ENCODE data around the gene CAMKMT.
"Not testable (repeated sequence)": the region's sequence is repeated elsewhere in the genome, so short reads cannot be mapped to it uniquely, and the experiment has no call there.

Gene CAMKMT

GRCh38 chr2:44498551-44498950, 136.8 kb downstream of the CAMKMT start:
- DNase-seq (ENCODE audit: low read depth in 2 of 2) = no peak

- DNase-seq (ENCODE audit: low read depth in 2 of 2) = not testable (repeated sequence)
Observed at GRCh38 chr2:44505664-44506063, 143.9 kb downstream of the CAMKMT start.

- no peak for DNase-seq (ENCODE audit: low read depth in 2 of 2)
Observed at GRCh38 chr2:44510246-44510645, 148.5 kb downstream of the CAMKMT start.

GRCh38 chr2:44515416-44515815, 153.7 kb downstream of the CAMKMT start:
- DNase-seq (ENCODE audit: low read depth in 2 of 2) = no peak

- no peak for DNase-seq (ENCODE audit: low read depth in 2 of 2)
Observed at GRCh38 chr2:44519026-44519425, 157.3 kb downstream of the CAMKMT start.

GRCh38 chr2:44522846-44523245, 161.1 kb downstream of the CAMKMT start:
- no peak for DNase-seq (ENCODE audit: low read depth in 2 of 2)

- DNase-seq (ENCODE audit: low read depth in 2 of 2) = no peak
Observed at GRCh38 chr2:44524347-44524926, 162.7 kb downstream of the CAMKMT start.

- no peak for DNase-seq (ENCODE audit: low read depth in 2 of 2)
Observed at GRCh38 chr2:44526352-44526751, 164.6 kb downstream of the CAMKMT start.

GRCh38 chr2:44528595-44528994, 166.8 kb downstream of the CAMKMT start:
- DNase-seq (ENCODE audit: low read depth in 2 of 2) = no peak

GRCh38 chr2:44529448-44529847, 167.7 kb downstream of the CAMKMT start:
- DNase-seq (ENCODE audit: low read depth in 2 of 2) = no peak

GRCh38 chr2:44531289-44531688, 169.5 kb downstream of the CAMKMT start:
- DNase-seq (ENCODE audit: low read depth in 2 of 2) = no peak

- DNase-seq (ENCODE audit: low read depth in 2 of 2) = no peak
Observed at GRCh38 chr2:44532031-44532430, 170.3 kb downstream of the CAMKMT start.

- no peak for DNase-seq (ENCODE audit: low read depth in 2 of 2)
Observed at GRCh38 chr2:44533508-44533907, 171.8 kb downstream of the CAMKMT start.

GRCh38 chr2:44535376-44535775, 173.6 kb downstream of the CAMKMT start:
- DNase-seq (ENCODE audit: low read depth in 2 of 2) = no peak

GRCh38 chr2:44537264-44537663, 175.5 kb downstream of the CAMKMT start:
- no peak for DNase-seq (ENCODE audit: low read depth in 2 of 2)

- DNase-seq (ENCODE audit: low read depth in 2 of 2) = no peak
Observed at GRCh38 chr2:44542520-44542919, 180.8 kb downstream of the CAMKMT start.

- no peak for DNase-seq (ENCODE audit: low read depth in 2 of 2)
Observed at GRCh38 chr2:44543773-44544725, 182.3 kb downstream of the CAMKMT start.

- no peak for DNase-seq (ENCODE audit: low read depth in 2 of 2)
Observed at GRCh38 chr2:44545005-44545404, 183.3 kb downstream of the CAMKMT start.

GRCh38 chr2:44546459-44547127, 184.8 kb downstream of the CAMKMT start:
- DNase-seq (ENCODE audit: low read depth in 2 of 2) = no peak

- DNase-seq (ENCODE audit: low read depth in 2 of 2) = no peak
Observed at GRCh38 chr2:44547718-44548117, 186.0 kb downstream of the CAMKMT start.

GRCh38 chr2:44548221-44549098, 186.7 kb downstream of the CAMKMT start:
- no peak for DNase-seq (ENCODE audit: low read depth in 2 of 2)

GRCh38 chr2:44549099-44549471, 187.3 kb downstream of the CAMKMT start:
- no peak for DNase-seq (ENCODE audit: low read depth in 2 of 2)

All from stimulated activated CD4-positive, alpha-beta T cell treated with anti-CD3 and anti-CD28 coated beads, Interleukin-1b, Interleukin-23, amount 100 ng/mL, for 1 hour (primary cell).